GM06990 (cell line): Measurements from ENCODE around the gene NSMF.

ENCODE experiments used
- DNase-seq: peaks from one replicate; pipeline ENCODE4 v3.0.0-alpha.2; 2011; ENCODE audit not compliant: insufficient read length; ENCODE audit errors: extremely low read depth
- H3K27me3 ChIP-seq: replicated peaks from 2 replicates; pipeline ENCODE4 v1.6.0; 2011; ENCODE audit warnings: low read length; ENCODE audit not compliant: control insufficient read depth, insufficient read depth
- H3K36me3 ChIP-seq: 2 replicates; pipeline ENCODE4 v1.5.1; 2011; ENCODE audit warnings: low read length; ENCODE audit not compliant: control insufficient read depth, insufficient read depth
- H3K4me3 ChIP-seq: replicated peaks from 2 replicates; pipeline ENCODE4 v1.5.1; 2011; ENCODE audit warnings: low read depth, mild to moderate bottlenecking, control low read depth, low read length
- CTCF ChIP-seq: IDR thresholded peaks from 2 replicates; pipeline ENCODE4 v1.5.1; 2011; ENCODE audit warnings: low read length, control low read depth, mild to moderate bottlenecking, inconsistent platforms; ENCODE audit not compliant: insufficient read depth, poor library complexity, severe bottlenecking

Gene NSMF

GRCh38 chr9:137459152-137459600 is at the start of gene NSMF:
Gene NSMF, minus strand, starts transcription at chr9:137459334. Its CDS starts 232 bp downstream, at chr9:137459102.
- Histone ChIP-seq H3K4me3 (peak within 1 kb of the TSS; percentile 78), H3K27me3 (no peaks in the 10 kb centered on the region), H3K36me3 (peaks cover 5% of the 10 kb centered on the region)
- TF ChIP-seq CTCF: no peak
- DNase-seq: peak; percentile 89

GRCh38 chr9:137506702-137507171 is 47.6 kb upstream of the NSMF start:
- Histone ChIP-seq H3K4me3 (no peak overlapping the region), H3K27me3 (no peaks in the 10 kb centered on the region), H3K36me3 (no peaks in the 10 kb centered on the region)
- no peak for TF ChIP-seq CTCF
- DNase-seq: no peak

- H3K4me3 ChIP-seq: no peak overlapping the region
- H3K27me3 ChIP-seq: no peaks in the 10 kb centered on the region
- DNase-seq: no peak
- no peak for TF ChIP-seq CTCF
- no peaks in the 10 kb centered on the region for H3K36me3 ChIP-seq
These were observed 47.1 kb upstream of the NSMF start for GRCh38 chr9:137506274-137506673.

GRCh38 chr9:137505421-137506140 is 46.4 kb upstream of the NSMF start:
- Histone ChIP-seq H3K36me3 (no peaks in the 10 kb centered on the region), H3K4me3 (no peak overlapping the region), H3K27me3 (no peaks in the 10 kb centered on the region)
- DNase-seq: no peak
- TF ChIP-seq CTCF: no peak

- DNase-seq: no peak
- no peaks in the 10 kb centered on the region for H3K36me3 ChIP-seq
- no peak for TF ChIP-seq CTCF
- H3K27me3 ChIP-seq: no peaks in the 10 kb centered on the region
- no peak overlapping the region for H3K4me3 ChIP-seq
These were observed 45.3 kb upstream of the NSMF start for GRCh38 chr9:137504432-137504777.
